Inferior parietal cortex (tissue), 1 donor: ENCODE measurements around the gene ZBTB39.
A peak's percentile ranks its signal among the peaks of the same experiment; 100 is the strongest.
"Not testable (repeated sequence)": the region's sequence is repeated elsewhere in the genome, so short reads cannot be mapped to it uniquely, and the experiment has no call there.

Experiments used
- DNase-seq: peaks from one replicate; pipeline ENCODE4 v3.0.0-alpha.2; 2016; ENCODE audit errors: extremely low spot score

Gene ZBTB39

GRCh38 chr12:57005980-57006808 is at the start of gene ZBTB39:
Gene ZBTB39 (minus strand): TSS chr12:57006546. CDS start chr12:57004917, 1,629 bp downstream.
- DNase-seq: peak; percentile 33

GRCh38 chr12:57055824-57056223 is 49.5 kb upstream of the ZBTB39 start:
- DNase-seq: no peak

- DNase-seq: not testable (repeated sequence)
Observed at GRCh38 chr12:57053901-57054300, 47.6 kb upstream of the ZBTB39 start.

- not testable (repeated sequence) for DNase-seq
Observed at GRCh38 chr12:57053146-57053545, 46.8 kb upstream of the ZBTB39 start.

- DNase-seq: no peak
Observed at GRCh38 chr12:57051011-57051410, 44.7 kb upstream of the ZBTB39 start.

GRCh38 chr12:57049890-57050289 is 43.5 kb upstream of the ZBTB39 start, which contains the start of gene MYO1A:
Gene MYO1A (minus strand): TSS chr12:57050129. CDS start chr12:57048323, 1,806 bp downstream.
- no peak for DNase-seq

GRCh38 chr12:57049119-57049446 is 42.7 kb upstream of the ZBTB39 start:
- no peak for DNase-seq

GRCh38 chr12:57048423-57049118 is 42.2 kb upstream of the ZBTB39 start:
- DNase-seq: no peak

GRCh38 chr12:57047981-57048380 is 41.6 kb upstream of the ZBTB39 start:
- no peak for DNase-seq

GRCh38 chr12:57046947-57047890 is 40.9 kb upstream of the ZBTB39 start:
- no peak for DNase-seq

- no peak for DNase-seq
Observed at GRCh38 chr12:57046086-57046791, 39.9 kb upstream of the ZBTB39 start.

- DNase-seq: no peak
Observed at GRCh38 chr12:57044889-57045288, 38.5 kb upstream of the ZBTB39 start.

GRCh38 chr12:57044468-57044867 is 38.1 kb upstream of the ZBTB39 start:
- no peak for DNase-seq

GRCh38 chr12:57042695-57043094 is 36.3 kb upstream of the ZBTB39 start:
- no peak for DNase-seq

GRCh38 chr12:57040750-57041149 is 34.4 kb upstream of the ZBTB39 start:
- DNase-seq: no peak

GRCh38 chr12:57040211-57040610 is 33.9 kb upstream of the ZBTB39 start:
- no peak for DNase-seq

GRCh38 chr12:57039016-57039798 is 32.9 kb upstream of the ZBTB39 start:
- DNase-seq: no peak

- no peak for DNase-seq
Observed at GRCh38 chr12:57037264-57037663, 30.9 kb upstream of the ZBTB39 start.

GRCh38 chr12:57033431-57033830 is 27.1 kb upstream of the ZBTB39 start:
- DNase-seq: no peak

- DNase-seq: no peak
Observed at GRCh38 chr12:57031789-57032188, 25.4 kb upstream of the ZBTB39 start.
